Activated CD4-positive, alpha-beta T cell treated with anti-CD3 and anti-CD28 coated beads, Interleukin-2, amount 10 ng/mL, durations not matched to agents 24 days and 14 days (primary cell): Measurements from ENCODE around the gene NUAK2. TPM values are rescaled to one million over a fixed set of nuclear protein-coding genes. Genes with fewer than 3 reads are reported as not detected.
A peak's percentile ranks its signal among the peaks of the same experiment; 100 is the strongest.

Source experiments
- DNase-seq: peaks from one replicate; pipeline ENCODE4 v3.0.0; 2022
- H3K27ac Mint-ChIP-seq: one replicate; pipeline ENCODE4 v1.8.0; 2022; ENCODE audit warnings: mild to moderate bottlenecking, mixed read lengths
- H3K27me3 Mint-ChIP-seq: one replicate; pipeline ENCODE4 v1.8.0; 2022; ENCODE audit warnings: mixed read lengths
- H3K36me3 Mint-ChIP-seq: one replicate; pipeline ENCODE4 v1.8.0; 2022; ENCODE audit warnings: low read depth, mild to moderate bottlenecking, mixed read lengths
- H3K4me1 Mint-ChIP-seq: one replicate; pipeline ENCODE4 v1.8.0; 2021; ENCODE audit warnings: mixed read lengths
- H3K4me3 Mint-ChIP-seq: one replicate; pipeline ENCODE4 v1.8.0; 2022; ENCODE audit warnings: mild to moderate bottlenecking, moderate library complexity, mixed read lengths
- H3K9me3 Mint-ChIP-seq: one replicate; pipeline ENCODE4 v1.8.0; 2021; ENCODE audit warnings: mixed read lengths
- intact Hi-C: fragments of 100-400 bp; cut with micrococcal nuclease; formaldehyde crosslinking; loops from one replicate; pipeline ENCODE4 v1.15.1; 2023
- total RNA-seq: library from RNA; stranded (reverse); gene quantifications from 2 replicates; pipeline ENCODE4 v1.2.3, GENCODE V29; 2022

NUAK2 gene
- total RNA-seq, 1 donor from 2014 or later, result 1.0 TPM

- no peaks in the 10 kb centered on the region for H3K36me3 Mint-ChIP-seq
- intact Hi-C loops, result loop anchor here (10.0 kb wide), 2 partner anchors 315 to 365 kb away; no protein-coding TSS in a partner anchor
Measured at GRCh38 chr1:205339717-205340116, 18.2 kb upstream of the NUAK2 start.

GRCh38 chr1:205339197-205339702, 17.7 kb upstream of the NUAK2 start:
- Mint-ChIP-seq H3K4me1 (peaks cover 2% of the 10 kb centered on the region), H3K9me3 (no peaks in the 10 kb centered on the region), H3K27me3 (peaks cover 43% of the 10 kb centered on the region), H3K36me3 (no peaks in the 10 kb centered on the region), H3K4me3 (no peak overlapping the region), H3K27ac (no peak overlapping the region)
- no peak for DNase-seq
- intact Hi-C loops, result loop anchor here (10.0 kb wide), 1 partner anchor 364 kb away; no protein-coding TSS in a partner anchor

More at GRCh38 chr1:205339717-205340116, 18.2 kb upstream of the NUAK2 start:
- peaks cover 45% of the 10 kb centered on the region for H3K27me3 Mint-ChIP-seq
- H3K4me1 Mint-ChIP-seq, result peaks cover 6% of the 10 kb centered on the region
- no peak overlapping the region for H3K27ac Mint-ChIP-seq
- H3K9me3 Mint-ChIP-seq, result no peaks in the 10 kb centered on the region
- H3K4me3 Mint-ChIP-seq, result no peak overlapping the region
- DNase-seq, result no peak

- H3K4me1 Mint-ChIP-seq, result no peaks in the 10 kb centered on the region
Measured at GRCh38 chr1:205338011-205338410, 16.5 kb upstream of the NUAK2 start.

DNA sequence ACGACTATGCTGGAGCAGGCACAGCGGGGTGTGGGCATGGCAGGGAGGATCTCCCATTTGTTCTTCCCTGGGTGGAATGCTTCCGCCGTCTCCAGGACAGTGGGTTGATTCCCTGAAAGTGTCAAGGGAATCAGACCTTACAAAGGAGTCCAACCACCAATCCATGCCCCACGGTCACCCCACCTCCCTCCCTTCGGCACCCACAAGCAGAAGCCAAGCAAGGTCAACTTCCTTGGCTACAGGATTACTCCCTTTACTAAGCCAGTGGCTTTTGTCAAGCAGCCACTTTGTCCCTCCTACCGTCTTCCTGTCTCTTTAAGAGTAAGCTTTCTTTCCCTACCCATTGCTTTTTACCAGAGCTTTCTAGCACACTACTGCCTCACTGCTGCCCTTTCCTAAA, 15.9 kb upstream of the NUAK2 start:
- Mint-ChIP-seq H3K4me1 (no peaks in the 10 kb centered on the region), H3K27me3 (peaks cover 40% of the 10 kb centered on the region), H3K9me3 (no peaks in the 10 kb centered on the region), H3K27ac (no peak overlapping the region), H3K36me3 (no peaks in the 10 kb centered on the region), H3K4me3 (no peak overlapping the region)
- intact Hi-C loops, result loop anchor here (10.0 kb wide), 1 partner anchor 363 kb away; no protein-coding TSS in a partner anchor
- no peak for DNase-seq

More at GRCh38 chr1:205338011-205338410, 16.5 kb upstream of the NUAK2 start:
- DNase-seq, result no peak
- H3K4me3 Mint-ChIP-seq, result no peak overlapping the region
- no peaks in the 10 kb centered on the region for H3K9me3 Mint-ChIP-seq
- no peak overlapping the region for H3K27ac Mint-ChIP-seq
- intact Hi-C loops, result loop anchor here (10.0 kb wide), 1 partner anchor 363 kb away; no protein-coding TSS in a partner anchor
- H3K27me3 Mint-ChIP-seq, result peaks cover 44% of the 10 kb centered on the region
- H3K36me3 Mint-ChIP-seq, result no peaks in the 10 kb centered on the region

DNA sequence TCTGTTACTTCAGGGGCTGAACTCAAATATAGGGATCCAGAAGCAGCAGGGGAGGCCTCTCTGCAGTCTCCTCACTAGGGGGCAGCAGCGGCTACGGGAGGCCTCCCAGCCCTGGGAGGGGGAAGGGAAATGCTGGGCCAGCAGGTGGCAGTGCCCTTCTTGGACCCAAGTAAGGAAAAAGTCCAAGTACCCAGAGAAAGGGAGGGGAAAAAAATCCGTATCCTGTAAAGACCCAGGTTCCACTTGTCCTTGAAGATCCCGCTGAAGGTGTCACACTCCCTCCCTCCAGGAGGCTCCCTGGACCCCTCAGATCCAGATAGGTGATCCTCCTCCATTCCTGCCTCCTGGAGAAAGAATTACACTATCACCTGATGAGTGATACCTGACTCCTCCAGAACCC, 14.1 kb upstream of the NUAK2 start:
- Mint-ChIP-seq H3K36me3 (no peaks in the 10 kb centered on the region), H3K27me3 (peaks cover 38% of the 10 kb centered on the region), H3K9me3 (no peaks in the 10 kb centered on the region), H3K27ac (no peak overlapping the region), H3K4me1 (no peaks in the 10 kb centered on the region), H3K4me3 (no peak overlapping the region)
- peak; percentile 93 for DNase-seq
- intact Hi-C loops, result loop anchor here (1.0 to 10.0 kb wide), 3 partner anchors 152 to 361 kb away; no protein-coding TSS in a partner anchor

DNA sequence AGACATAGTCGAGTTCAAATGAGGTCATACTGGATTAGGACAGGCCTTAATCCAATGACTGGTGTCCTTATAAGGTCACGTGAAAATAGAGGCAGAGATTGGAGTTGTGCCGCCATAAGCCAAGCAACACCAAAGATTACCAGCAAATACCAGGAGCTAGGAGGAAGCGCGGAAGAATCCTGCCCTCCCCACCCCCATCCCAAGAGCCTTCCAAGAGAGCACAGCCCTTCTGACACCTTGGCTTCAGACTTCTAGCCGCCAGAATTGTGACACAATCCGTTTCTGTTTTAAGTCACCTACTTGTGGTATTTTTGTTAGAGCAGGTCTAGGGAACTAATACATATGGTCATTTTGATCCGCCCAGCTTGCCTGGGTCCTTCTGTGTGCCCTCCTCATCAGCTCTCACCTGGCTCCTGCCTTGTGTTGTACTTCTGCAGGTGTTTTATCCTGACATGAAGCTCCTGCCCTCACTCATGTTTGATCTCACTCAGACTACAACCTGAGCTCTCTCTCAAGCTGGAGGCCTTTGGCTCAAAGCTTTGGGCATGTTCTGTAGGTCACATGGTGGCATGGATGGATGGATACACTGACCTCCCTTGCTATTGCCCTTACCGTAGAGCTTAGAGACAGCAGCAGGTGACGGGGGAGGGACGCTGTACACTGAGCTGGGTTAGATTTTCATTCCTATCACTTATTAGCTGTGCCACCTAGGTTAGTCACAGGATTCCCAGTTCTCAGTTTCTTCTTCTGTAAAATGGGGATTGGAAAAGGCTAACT, 10.7 kb upstream of the NUAK2 start:
- Mint-ChIP-seq H3K27ac (no peak overlapping the region), H3K27me3 (peaks cover 41% of the 10 kb centered on the region)
- intact Hi-C loops, result loop anchor here (10.0 kb wide), 1 partner anchor 357 kb away; no protein-coding TSS in a partner anchor

GRCh38 chr1:205330150-205330549, 8.6 kb upstream of the NUAK2 start:
- intact Hi-C loops, result loop anchor here (10.0 kb wide), 1 partner anchor 355 kb away; no protein-coding TSS in a partner anchor
- no peak overlapping the region for H3K27ac Mint-ChIP-seq
- H3K27me3 Mint-ChIP-seq, result peaks cover 47% of the 10 kb centered on the region
- H3K4me1 Mint-ChIP-seq, result peaks cover 2% of the 10 kb centered on the region
- no peaks in the 10 kb centered on the region for H3K9me3 Mint-ChIP-seq
- H3K4me3 Mint-ChIP-seq, result no peak overlapping the region
- no peaks in the 10 kb centered on the region for H3K36me3 Mint-ChIP-seq
- DNase-seq, result no peak

More for the DNA sequence above, 10.7 kb upstream of the NUAK2 start:
- Mint-ChIP-seq H3K36me3 (no peaks in the 10 kb centered on the region), H3K4me1 (no peaks in the 10 kb centered on the region), H3K9me3 (no peaks in the 10 kb centered on the region), H3K4me3 (no peak overlapping the region)
- DNase-seq, result no peak

GRCh38 chr1:205329719-205330118, 8.2 kb upstream of the NUAK2 start:
- intact Hi-C loops, result loop anchor here (10.0 kb wide), 1 partner anchor 355 kb away; no protein-coding TSS in a partner anchor
- Mint-ChIP-seq H3K4me1 (peaks cover 7% of the 10 kb centered on the region), H3K4me3 (no peak overlapping the region)

DNA sequence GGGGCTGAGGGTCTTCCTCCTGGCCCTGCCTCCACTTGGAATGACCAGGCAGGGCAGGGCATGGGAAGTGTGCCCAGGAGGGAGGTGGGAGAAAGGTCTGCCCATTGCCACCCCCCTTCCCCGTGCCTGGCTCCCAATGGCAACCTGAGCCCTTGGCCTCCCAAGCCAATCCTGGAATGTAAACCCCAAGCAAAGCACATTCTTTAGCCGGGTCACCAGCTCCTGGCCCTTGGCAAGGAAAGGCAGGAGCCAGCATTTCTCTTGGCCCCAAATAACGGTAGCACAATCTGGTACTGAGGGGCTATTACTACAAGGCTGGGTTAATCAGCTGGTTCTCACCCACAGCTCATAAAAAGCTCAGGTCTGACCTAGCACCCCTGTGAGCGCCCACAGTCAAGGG, 6.9 kb upstream of the NUAK2 start:
- peaks cover 12% of the 10 kb centered on the region for H3K4me1 Mint-ChIP-seq

More at GRCh38 chr1:205329719-205330118, 8.2 kb upstream of the NUAK2 start:
- Mint-ChIP-seq H3K9me3 (no peaks in the 10 kb centered on the region), H3K36me3 (no peaks in the 10 kb centered on the region), H3K27ac (no peak overlapping the region), H3K27me3 (peaks cover 49% of the 10 kb centered on the region)
- DNase-seq, result no peak

DNA sequence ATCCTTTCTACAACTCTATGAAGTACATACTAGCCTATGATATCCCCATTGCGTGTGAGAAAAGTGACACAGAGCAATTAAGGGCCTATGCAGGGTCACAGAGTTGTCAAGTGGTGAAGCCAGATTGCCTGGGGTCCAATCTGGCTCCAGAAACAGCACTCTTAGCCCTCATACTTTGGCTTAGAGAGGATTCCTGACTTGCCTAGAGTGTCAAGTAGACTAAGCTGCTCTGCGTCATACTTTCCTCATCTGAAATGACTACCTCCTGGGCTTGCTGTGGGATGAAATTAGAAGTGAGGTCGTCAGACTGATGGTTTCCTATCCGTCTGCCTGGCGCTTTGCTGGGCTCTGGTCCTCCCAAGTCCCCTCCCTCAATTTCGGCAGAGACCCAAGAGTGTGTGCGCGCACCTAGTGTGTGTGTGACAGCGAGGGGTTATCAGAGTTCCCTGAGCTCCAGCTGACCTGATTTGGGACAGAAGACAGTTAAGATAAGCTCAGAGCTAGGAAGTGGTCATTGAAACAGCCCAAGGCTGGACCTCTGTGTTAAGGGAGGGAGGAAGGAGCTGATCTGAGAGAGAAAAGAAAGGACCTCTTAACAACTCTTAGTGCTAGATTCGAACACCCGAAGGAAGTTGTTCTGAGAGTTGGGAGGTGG, 5.4 kb upstream of the NUAK2 start:
- intact Hi-C loops, result no loop called here
- peaks cover 35% of the 10 kb centered on the region for H3K27me3 Mint-ChIP-seq

More for the DNA sequence above, 6.9 kb upstream of the NUAK2 start:
- H3K27me3 Mint-ChIP-seq, result peaks cover 43% of the 10 kb centered on the region
- no peaks in the 10 kb centered on the region for H3K36me3 Mint-ChIP-seq
- DNase-seq, result no peak
- intact Hi-C loops, result no loop called here
- no peaks in the 10 kb centered on the region for H3K9me3 Mint-ChIP-seq
- no peak overlapping the region for H3K4me3 Mint-ChIP-seq
- H3K27ac Mint-ChIP-seq, result no peak overlapping the region

DNA sequence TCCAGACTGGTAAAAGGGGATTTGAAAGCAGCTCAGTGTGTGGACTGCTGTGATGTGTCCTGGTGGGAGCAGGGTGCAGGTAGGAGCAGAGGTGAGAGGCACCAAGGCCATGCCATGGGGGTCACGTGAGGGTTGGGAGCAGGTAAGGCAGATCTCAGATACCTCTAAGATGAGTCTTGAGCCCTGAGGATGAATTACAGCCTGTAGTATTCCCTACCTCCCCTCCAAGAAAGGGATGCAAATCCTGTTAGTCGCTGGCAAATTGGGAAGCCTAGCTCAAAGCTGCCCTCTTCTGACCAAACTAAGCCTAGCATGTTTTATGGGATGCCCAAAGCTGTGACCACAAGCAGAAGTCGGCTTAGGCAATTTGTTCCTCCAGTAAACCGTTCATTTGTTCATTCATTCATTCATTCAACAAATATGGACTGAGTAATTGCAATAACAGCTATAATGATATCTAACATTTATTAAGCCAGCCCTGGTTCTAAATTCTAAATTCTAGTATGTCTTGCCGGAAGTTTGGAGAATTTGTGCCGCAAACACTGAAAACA, 3.9 kb upstream of the NUAK2 start:
- no peaks in the 10 kb centered on the region for H3K9me3 Mint-ChIP-seq
- H3K4me3 Mint-ChIP-seq, result no peak overlapping the region
- no peak overlapping the region for H3K27ac Mint-ChIP-seq
- DNase-seq, result peak; percentile 89
- peaks cover 1% of the 10 kb centered on the region for H3K36me3 Mint-ChIP-seq
- peaks cover 24% of the 10 kb centered on the region for H3K4me1 Mint-ChIP-seq
- intact Hi-C loops, result loop anchor here (1.0 kb wide), 1 partner anchor 52 kb away; no protein-coding TSS in a partner anchor
- peaks cover 27% of the 10 kb centered on the region for H3K27me3 Mint-ChIP-seq

More for the DNA sequence above, 5.4 kb upstream of the NUAK2 start:
- no peak overlapping the region for H3K27ac Mint-ChIP-seq
- H3K9me3 Mint-ChIP-seq, result no peaks in the 10 kb centered on the region
- no peak overlapping the region for H3K4me3 Mint-ChIP-seq
- no peak for DNase-seq
- peaks cover 13% of the 10 kb centered on the region for H3K4me1 Mint-ChIP-seq
- H3K36me3 Mint-ChIP-seq, result no peaks in the 10 kb centered on the region

- Mint-ChIP-seq H3K4me3 (no peak overlapping the region), H3K9me3 (no peaks in the 10 kb centered on the region), H3K4me1 (peaks cover 28% of the 10 kb centered on the region), H3K27ac (no peak overlapping the region), H3K27me3 (peaks cover 27% of the 10 kb centered on the region), H3K36me3 (peaks cover 2% of the 10 kb centered on the region)
- no peak for DNase-seq
- intact Hi-C loops, result loop anchor here (1.0 kb wide), 1 partner anchor 51 kb away; no protein-coding TSS in a partner anchor
Measured at GRCh38 chr1:205324781-205325180, 3.2 kb upstream of the NUAK2 start.

- intact Hi-C loops, result no loop called here
- no peak overlapping the region for H3K4me3 Mint-ChIP-seq
- peaks cover 2% of the 10 kb centered on the region for H3K36me3 Mint-ChIP-seq
- H3K4me1 Mint-ChIP-seq, result peaks cover 36% of the 10 kb centered on the region
- DNase-seq, result no peak
- H3K9me3 Mint-ChIP-seq, result no peaks in the 10 kb centered on the region
- H3K27me3 Mint-ChIP-seq, result peaks cover 20% of the 10 kb centered on the region
- no peak overlapping the region for H3K27ac Mint-ChIP-seq
Measured at GRCh38 chr1:205323794-205324193, 2.2 kb upstream of the NUAK2 start.
